Measurements from ENCODE around the gene CIP2A. TPM values are rescaled to one million over a fixed set of nuclear protein-coding genes. Genes with fewer than 3 reads are reported as not detected.

Gene CIP2A
- total and polyA plus RNA-seq, 2 of the 13 experiments (the other 11 are each of a cell fraction or from before 2014, with no cell fraction given) = 7.8 to 36.9 TPM

DNA sequence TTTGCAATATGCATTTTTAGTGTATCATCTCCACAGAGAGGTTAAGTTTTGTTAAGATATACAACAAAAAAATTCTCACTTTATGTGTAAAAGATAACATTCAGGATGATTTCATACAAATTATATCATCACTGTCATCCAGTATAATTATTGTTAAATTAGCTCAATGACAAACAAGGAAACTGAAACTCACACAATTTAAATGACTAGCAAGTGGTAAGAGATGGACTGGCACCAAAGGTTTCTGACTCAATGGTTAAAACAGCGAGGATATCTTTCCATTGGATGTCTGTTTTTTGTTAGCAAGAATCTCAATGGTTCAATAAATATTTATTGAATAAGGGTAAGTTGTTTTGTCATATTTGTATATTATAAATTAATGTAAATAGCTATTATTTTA lies 22.6 kb downstream of the CIP2A start:
- no peaks in the 10 kb centered on the region for H3K4me1 ChIP-seq (ENCODE audit: insufficient read depth, low read length)
- H2AFZ ChIP-seq (ENCODE audit: low read length) = no peak overlapping the region
- no peak overlapping the region for H3K9ac ChIP-seq (ENCODE audit: insufficient read depth, low read depth, low read length)
- H3K79me2 ChIP-seq (ENCODE audit: insufficient read depth, low read length) = no peaks in the 10 kb centered on the region
- no peaks in the 10 kb centered on the region for H4K20me1 ChIP-seq (ENCODE audit: insufficient read depth, low read length)
- POLR2A ChIA-PET = interaction anchor here (1.5 kb wide), 1 partner anchor 23 kb away, joined by 4 read pairs; the partner anchor contains the start of genes CIP2A and DZIP3
- H3K36me3 ChIP-seq (replicated peaks in 1 of 2; ENCODE audit: control insufficient read depth in 1 of 2, insufficient read depth in 2 of 2, low read length in 2 of 2) = peaks cover 0 to 9% of the 10 kb centered on the region in 2 experiments; a peak in 3 of 5 replicates
- no TSS peak for BruUV-seq (replicated peaks)
- intact Hi-C loops (cut with micrococcal nuclease; ENCODE audit: unreplicated experiment) (no loop called here), in situ Hi-C loops (cut with HindIII; ENCODE audit: extremely low pct_ligation_motif_present, low pct_unique_long_range_greater_than_20kb) (no loop called here)
- no peak overlapping the region for H3K27ac ChIP-seq (ENCODE audit: extremely low read length, insufficient read depth, low read length)
- no peak overlapping the region for H3K4me3 ChIP-seq (replicated peaks in 1 of 3; ENCODE audit: insufficient read depth in 1 of 3, low read depth in 2 of 3, low read length in 3 of 3)
- H3K4me2 ChIP-seq (ENCODE audit: low read depth, low read length) = no peak overlapping the region
- H3K27me3 ChIP-seq (ENCODE audit: control insufficient read depth in 1 of 2, insufficient read depth in 2 of 2, low read length in 2 of 2) = no peaks in the 10 kb centered on the region
- FAIRE-seq = no peak
- no peak for DNase-seq (ENCODE audit: low spot score)
- ATAC-seq = no peak
- H3K9me3 ChIP-seq (ENCODE audit: low read length) = no peaks in the 10 kb centered on the region
- 90% methylated on average over 1 of the region's 1 CpG for WGBS (ENCODE audit: low lambda C conversion rate)
- CTCF ChIA-PET (ENCODE audit: low intra/inter-chr PET ratio, low total read pairs) = no interaction called here
- TF ChIP-seq HMG20A (CRISPR knock-in tag; IDR thresholded peaks at IDR 0.05; ENCODE audit: borderline replicate concordance) (no peak), TBX2 (CRISPR knock-in tag; IDR thresholded peaks at IDR 0.05; ENCODE audit: borderline replicate concordance) (no peak), ZNF441 (CRISPR knock-in tag; IDR thresholded peaks at IDR 0.05; ENCODE audit: borderline replicate concordance) (no peak), ZNF891 (CRISPR knock-in tag; IDR thresholded peaks at IDR 0.05) (no peak), ZNF180 (CRISPR knock-in tag; IDR thresholded peaks at IDR 0.05; ENCODE audit: borderline replicate concordance, low read depth) (no peak)

DNA sequence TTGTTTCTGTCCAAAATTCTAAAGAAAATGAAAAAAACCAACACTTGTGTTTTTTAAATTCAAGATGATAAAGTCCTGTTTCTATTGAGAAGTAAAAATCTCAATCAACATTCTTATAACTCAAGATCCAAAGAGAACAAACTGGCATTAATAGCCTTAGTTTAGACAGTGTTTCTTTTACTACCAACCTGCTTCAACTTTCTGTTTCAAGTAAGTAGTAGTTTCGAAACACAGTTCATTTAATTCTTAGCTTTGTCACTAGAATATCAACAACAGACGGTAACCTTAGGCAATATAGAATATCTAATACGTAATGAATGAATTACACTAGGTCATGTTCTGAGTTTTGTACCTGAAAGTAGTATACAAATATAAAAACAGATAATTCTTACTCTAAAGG lies 23.7 kb downstream of the CIP2A start:
- intact Hi-C loops (cut with micrococcal nuclease; ENCODE audit: unreplicated experiment) (no loop called here), in situ Hi-C loops (cut with HindIII; ENCODE audit: extremely low pct_ligation_motif_present, low pct_unique_long_range_greater_than_20kb) (no loop called here)
- no peak for ATAC-seq
- H3K9ac ChIP-seq (ENCODE audit: insufficient read depth, low read depth, low read length) = no peak overlapping the region
- no peak for DNase-seq (ENCODE audit: low spot score)
- no peaks in the 10 kb centered on the region for H3K4me1 ChIP-seq (ENCODE audit: insufficient read depth, low read length)
- no peak overlapping the region for H2AFZ ChIP-seq (ENCODE audit: low read length)
- no peaks in the 10 kb centered on the region for H4K20me1 ChIP-seq (ENCODE audit: insufficient read depth, low read length)
- TF ChIP-seq ZFY (CRISPR knock-in tag; IDR thresholded peaks at IDR 0.05) (no peak), JUND (CRISPR knock-in tag; IDR thresholded peaks at IDR 0.05) (no peak), IRX3 (CRISPR knock-in tag; IDR thresholded peaks at IDR 0.05; ENCODE audit: borderline replicate concordance, low read depth) (no peak)
- TF ChIP-seq, protein P1, sequence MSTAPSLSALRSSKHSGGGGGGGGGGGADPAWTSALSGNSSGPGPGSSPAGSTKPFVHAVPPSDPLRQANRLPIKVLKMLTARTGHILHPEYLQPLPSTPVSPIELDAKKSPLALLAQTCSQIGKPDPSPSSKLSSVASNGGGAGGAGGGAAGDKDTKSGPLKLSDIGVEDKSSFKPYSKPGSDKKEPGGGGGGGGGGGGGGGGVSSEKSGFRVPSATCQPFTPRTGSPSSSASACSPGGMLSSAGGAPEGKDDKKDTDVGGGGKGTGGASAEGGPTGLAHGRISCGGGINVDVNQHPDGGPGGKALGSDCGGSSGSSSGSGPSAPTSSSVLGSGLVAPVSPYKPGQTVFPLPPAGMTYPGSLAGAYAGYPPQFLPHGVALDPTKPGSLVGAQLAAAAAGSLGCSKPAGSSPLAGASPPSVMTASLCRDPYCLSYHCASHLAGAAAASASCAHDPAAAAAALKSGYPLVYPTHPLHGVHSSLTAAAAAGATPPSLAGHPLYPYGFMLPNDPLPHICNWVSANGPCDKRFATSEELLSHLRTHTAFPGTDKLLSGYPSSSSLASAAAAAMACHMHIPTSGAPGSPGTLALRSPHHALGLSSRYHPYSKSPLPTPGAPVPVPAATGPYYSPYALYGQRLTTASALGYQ (CRISPR knock-in tag; IDR thresholded peaks at IDR 0.05) = no peak
- TF ChIP-seq, protein P2, sequence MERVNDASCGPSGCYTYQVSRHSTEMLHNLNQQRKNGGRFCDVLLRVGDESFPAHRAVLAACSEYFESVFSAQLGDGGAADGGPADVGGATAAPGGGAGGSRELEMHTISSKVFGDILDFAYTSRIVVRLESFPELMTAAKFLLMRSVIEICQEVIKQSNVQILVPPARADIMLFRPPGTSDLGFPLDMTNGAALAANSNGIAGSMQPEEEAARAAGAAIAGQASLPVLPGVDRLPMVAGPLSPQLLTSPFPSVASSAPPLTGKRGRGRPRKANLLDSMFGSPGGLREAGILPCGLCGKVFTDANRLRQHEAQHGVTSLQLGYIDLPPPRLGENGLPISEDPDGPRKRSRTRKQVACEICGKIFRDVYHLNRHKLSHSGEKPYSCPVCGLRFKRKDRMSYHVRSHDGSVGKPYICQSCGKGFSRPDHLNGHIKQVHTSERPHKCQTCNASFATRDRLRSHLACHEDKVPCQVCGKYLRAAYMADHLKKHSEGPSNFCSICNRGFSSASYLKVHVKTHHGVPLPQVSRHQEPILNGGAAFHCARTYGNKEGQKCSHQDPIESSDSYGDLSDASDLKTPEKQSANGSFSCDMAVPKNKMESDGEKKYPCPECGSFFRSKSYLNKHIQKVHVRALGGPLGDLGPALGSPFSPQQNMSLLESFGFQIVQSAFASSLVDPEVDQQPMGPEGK (CRISPR knock-in tag; IDR thresholded peaks at IDR 0.05) = no peak
- H3K36me3 ChIP-seq (replicated peaks in 1 of 2; ENCODE audit: control insufficient read depth in 1 of 2, insufficient read depth in 2 of 2, low read length in 2 of 2) = peaks cover 0 to 17% of the 10 kb centered on the region in 2 experiments; a peak in 3 of 5 replicates
- ChIA-PET CTCF (ENCODE audit: low intra/inter-chr PET ratio, low total read pairs) (no interaction called here), POLR2A (interaction anchor here (1.5 kb wide), 1 partner anchor 24 kb away, joined by 4 read pairs; the partner anchor contains the start of genes CIP2A and DZIP3)
- WGBS (ENCODE audit: low lambda C conversion rate) = 97% methylated on average over 3 of the region's 3 CpGs
- H3K27me3 ChIP-seq (ENCODE audit: control insufficient read depth in 1 of 2, insufficient read depth in 2 of 2, low read length in 2 of 2) = no peaks in the 10 kb centered on the region
- H3K4me2 ChIP-seq (ENCODE audit: low read depth, low read length) = no peak overlapping the region
- FAIRE-seq = no peak
- no TSS peak for BruUV-seq (replicated peaks)
- H3K4me3 ChIP-seq (replicated peaks in 1 of 3; ENCODE audit: insufficient read depth in 1 of 3, low read depth in 2 of 3, low read length in 3 of 3) = no peak overlapping the region
- H3K79me2 ChIP-seq (ENCODE audit: insufficient read depth, low read length) = no peaks in the 10 kb centered on the region
- H3K27ac ChIP-seq (ENCODE audit: extremely low read length, insufficient read depth, low read length) = no peak overlapping the region
- no peaks in the 10 kb centered on the region for H3K9me3 ChIP-seq (ENCODE audit: low read length)
